HepG2 (cell line): ENCODE results near the gene CHCHD6.

Experiments
- BCL6 ChIP-seq: IDR thresholded peaks from 2 replicates; pipeline ENCODE4 v1.6.1; 2016; ENCODE audit warnings: missing genetic modification reagents, missing compliant biosample characterization
- CEBPG ChIP-seq: IDR thresholded peaks from 2 replicates; pipeline ENCODE4 v1.6.1; 2016
- JUN ChIP-seq: sonication (generic); formaldehyde crosslinking; IDR thresholded peaks from 2 replicates; pipeline ENCODE4 v1.4.0; 2020; ENCODE audit warnings: mild to moderate bottlenecking, missing genetic modification reagents
- JUNB ChIP-seq: sonication (generic); formaldehyde crosslinking; IDR thresholded peaks from 2 replicates; pipeline ENCODE4 v1.8.0; 2022; ENCODE audit warnings: missing genetic modification reagents, mild to moderate bottlenecking, borderline replicate concordance
- KDM1A ChIP-seq: IDR thresholded peaks from 2 replicates; pipeline ENCODE4 v1.6.1; 2016; ENCODE audit warnings: missing compliant biosample characterization
- MAFF ChIP-seq: IDR thresholded peaks from 2 replicates; pipeline ENCODE4 v1.6.1; 2011; ENCODE audit warnings: low read depth, low read length, improper control_type of control experiment
- POLR2A ChIP-seq, 2 experiments: IDR thresholded peaks; 2 replicates each; pipeline ENCODE4 v1.6.1; 2011; ENCODE audit warnings: low read depth in 2 of 2, low read length in 2 of 2, mild to moderate bottlenecking in 1 of 2, moderate library complexity in 1 of 2; ENCODE audit not compliant: insufficient read depth in 1 of 2
- ZNF547 ChIP-seq: sonication (generic); formaldehyde crosslinking; IDR thresholded peaks from 2 replicates; pipeline ENCODE4 v1.5.1; 2020; ENCODE audit warnings: mild to moderate bottlenecking, missing genetic modification reagents
- TF ChIP-seq, protein P1 (sequence below): sonication (generic); formaldehyde crosslinking; IDR thresholded peaks from 2 replicates; pipeline ENCODE4 v1.5.0; 2020; ENCODE audit warnings: mild to moderate bottlenecking, missing genetic modification reagents, moderate library complexity
- TF ChIP-seq, protein P2 (sequence below): sonication (generic); formaldehyde crosslinking; IDR thresholded peaks from one replicate; pipeline ENCODE4 v1.5.1; 2020; ENCODE audit warnings: mild to moderate bottlenecking, missing genetic modification reagents; ENCODE audit errors: not compliant biosample characterization
- TF ChIP-seq, protein P3 (sequence below): fragments of 450-650 bp; IDR thresholded peaks from 2 replicates; pipeline ENCODE4 v1.6.1; 2017; ENCODE audit warnings: mild to moderate bottlenecking
- TF ChIP-seq, protein P4 (sequence below): sonication (generic); formaldehyde crosslinking; IDR thresholded peaks from 2 replicates; pipeline ENCODE4 v1.9.0; 2021; ENCODE audit warnings: missing genetic modification reagents, mild to moderate bottlenecking, borderline replicate concordance

DNA sequence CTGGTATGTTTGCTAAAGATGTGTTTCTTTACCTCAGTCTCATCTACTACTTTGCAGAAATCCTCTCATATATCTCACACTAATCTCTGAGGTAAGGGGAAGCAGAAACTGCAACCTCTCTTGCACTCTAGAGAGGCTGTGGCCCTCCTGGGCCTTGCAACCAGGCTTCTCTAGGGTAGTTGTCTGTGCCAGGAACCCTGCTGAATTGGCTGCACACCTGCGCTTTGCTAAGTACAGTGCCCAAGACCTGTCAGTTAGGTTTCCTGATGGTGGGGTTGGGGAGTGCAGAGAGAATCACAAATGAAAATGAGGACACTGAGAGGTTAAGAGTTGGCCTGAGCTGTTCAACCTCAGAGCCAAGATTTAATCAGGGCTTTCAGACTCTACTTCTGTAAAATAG is 161.7 kb downstream of the CHCHD6 start:
- TF ChIP-seq KDM1A (CRISPR knock-in tag) = no peak
- TF ChIP-seq, protein P1, sequence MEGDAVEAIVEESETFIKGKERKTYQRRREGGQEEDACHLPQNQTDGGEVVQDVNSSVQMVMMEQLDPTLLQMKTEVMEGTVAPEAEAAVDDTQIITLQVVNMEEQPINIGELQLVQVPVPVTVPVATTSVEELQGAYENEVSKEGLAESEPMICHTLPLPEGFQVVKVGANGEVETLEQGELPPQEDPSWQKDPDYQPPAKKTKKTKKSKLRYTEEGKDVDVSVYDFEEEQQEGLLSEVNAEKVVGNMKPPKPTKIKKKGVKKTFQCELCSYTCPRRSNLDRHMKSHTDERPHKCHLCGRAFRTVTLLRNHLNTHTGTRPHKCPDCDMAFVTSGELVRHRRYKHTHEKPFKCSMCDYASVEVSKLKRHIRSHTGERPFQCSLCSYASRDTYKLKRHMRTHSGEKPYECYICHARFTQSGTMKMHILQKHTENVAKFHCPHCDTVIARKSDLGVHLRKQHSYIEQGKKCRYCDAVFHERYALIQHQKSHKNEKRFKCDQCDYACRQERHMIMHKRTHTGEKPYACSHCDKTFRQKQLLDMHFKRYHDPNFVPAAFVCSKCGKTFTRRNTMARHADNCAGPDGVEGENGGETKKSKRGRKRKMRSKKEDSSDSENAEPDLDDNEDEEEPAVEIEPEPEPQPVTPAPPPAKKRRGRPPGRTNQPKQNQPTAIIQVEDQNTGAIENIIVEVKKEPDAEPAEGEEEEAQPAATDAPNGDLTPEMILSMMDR = no peak
- TF ChIP-seq, protein P2, sequence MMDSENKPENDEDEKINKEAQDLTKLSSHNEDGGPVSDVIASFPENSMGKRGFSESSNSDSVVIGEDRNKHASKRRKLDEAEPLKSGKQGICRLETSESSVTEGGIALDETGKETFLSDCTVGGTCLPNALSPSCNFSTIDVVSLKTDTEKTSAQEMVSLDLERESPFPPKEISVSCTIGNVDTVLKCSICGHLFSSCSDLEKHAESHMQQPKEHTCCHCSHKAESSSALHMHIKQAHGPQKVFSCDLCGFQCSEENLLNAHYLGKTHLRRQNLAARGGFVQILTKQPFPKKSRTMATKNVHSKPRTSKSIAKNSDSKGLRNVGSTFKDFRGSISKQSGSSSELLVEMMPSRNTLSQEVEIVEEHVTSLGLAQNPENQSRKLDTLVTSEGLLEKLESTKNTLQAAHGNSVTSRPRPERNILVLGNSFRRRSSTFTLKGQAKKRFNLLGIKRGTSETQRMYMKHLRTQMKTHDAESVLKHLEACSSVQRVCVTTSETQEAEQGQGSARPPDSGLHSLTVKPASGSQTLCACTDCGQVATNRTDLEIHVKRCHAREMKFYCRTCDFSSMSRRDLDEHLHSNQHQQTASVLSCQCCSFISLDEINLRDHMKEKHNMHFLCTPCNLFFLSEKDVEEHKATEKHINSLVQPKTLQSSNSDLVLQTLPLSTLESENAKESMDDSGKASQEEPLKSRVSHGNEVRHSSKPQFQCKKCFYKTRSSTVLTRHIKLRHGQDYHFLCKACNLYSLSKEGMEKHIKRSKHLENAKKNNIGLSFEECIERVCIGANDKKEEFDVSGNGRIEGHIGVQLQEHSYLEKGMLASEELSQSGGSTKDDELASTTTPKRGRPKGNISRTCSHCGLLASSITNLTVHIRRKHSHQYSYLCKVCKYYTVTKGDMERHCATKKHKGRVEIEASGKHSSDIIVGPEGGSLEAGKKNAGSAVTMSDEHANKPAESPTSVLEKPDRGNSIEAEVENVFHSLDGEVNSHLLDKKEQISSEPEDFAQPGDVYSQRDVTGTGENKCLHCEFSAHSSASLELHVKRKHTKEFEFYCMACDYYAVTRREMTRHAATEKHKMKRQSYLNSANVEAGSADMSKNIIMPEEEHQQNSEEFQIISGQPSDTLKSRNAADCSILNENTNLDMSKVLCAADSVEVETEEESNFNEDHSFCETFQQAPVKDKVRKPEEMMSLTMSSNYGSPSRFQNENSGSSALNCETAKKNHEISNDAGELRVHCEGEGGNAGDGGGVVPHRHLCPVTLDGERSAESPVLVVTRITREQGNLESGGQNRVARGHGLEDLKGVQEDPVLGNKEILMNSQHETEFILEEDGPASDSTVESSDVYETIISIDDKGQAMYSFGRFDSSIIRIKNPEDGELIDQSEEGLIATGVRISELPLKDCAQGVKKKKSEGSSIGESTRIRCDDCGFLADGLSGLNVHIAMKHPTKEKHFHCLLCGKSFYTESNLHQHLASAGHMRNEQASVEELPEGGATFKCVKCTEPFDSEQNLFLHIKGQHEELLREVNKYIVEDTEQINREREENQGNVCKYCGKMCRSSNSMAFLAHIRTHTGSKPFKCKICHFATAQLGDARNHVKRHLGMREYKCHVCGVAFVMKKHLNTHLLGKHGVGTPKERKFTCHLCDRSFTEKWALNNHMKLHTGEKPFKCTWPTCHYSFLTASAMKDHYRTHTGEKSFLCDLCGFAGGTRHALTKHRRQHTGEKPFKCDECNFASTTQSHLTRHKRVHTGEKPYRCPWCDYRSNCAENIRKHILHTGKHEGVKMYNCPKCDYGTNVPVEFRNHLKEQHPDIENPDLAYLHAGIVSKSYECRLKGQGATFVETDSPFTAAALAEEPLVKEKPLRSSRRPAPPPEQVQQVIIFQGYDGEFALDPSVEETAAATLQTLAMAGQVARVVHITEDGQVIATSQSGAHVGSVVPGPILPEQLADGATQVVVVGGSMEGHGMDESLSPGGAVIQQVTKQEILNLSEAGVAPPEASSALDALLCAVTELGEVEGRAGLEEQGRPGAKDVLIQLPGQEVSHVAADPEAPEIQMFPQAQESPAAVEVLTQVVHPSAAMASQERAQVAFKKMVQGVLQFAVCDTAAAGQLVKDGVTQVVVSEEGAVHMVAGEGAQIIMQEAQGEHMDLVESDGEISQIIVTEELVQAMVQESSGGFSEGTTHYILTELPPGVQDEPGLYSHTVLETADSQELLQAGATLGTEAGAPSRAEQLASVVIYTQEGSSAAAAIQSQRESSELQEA (CRISPR knock-in tag) = no peak
- TF ChIP-seq MAFF = no peak
- TF ChIP-seq JUN (CRISPR knock-in tag) = no peak
- no peak for TF ChIP-seq BCL6 (CRISPR knock-in tag)
- no peak for TF ChIP-seq POLR2A (IDR thresholded peaks at IDR 0.05; ENCODE audit: insufficient read depth in 1 of 2, low read depth in 2 of 2, low read length in 2 of 2)
- TF ChIP-seq ZNF547 (CRISPR knock-in tag) = no peak
- TF ChIP-seq, protein P3, sequence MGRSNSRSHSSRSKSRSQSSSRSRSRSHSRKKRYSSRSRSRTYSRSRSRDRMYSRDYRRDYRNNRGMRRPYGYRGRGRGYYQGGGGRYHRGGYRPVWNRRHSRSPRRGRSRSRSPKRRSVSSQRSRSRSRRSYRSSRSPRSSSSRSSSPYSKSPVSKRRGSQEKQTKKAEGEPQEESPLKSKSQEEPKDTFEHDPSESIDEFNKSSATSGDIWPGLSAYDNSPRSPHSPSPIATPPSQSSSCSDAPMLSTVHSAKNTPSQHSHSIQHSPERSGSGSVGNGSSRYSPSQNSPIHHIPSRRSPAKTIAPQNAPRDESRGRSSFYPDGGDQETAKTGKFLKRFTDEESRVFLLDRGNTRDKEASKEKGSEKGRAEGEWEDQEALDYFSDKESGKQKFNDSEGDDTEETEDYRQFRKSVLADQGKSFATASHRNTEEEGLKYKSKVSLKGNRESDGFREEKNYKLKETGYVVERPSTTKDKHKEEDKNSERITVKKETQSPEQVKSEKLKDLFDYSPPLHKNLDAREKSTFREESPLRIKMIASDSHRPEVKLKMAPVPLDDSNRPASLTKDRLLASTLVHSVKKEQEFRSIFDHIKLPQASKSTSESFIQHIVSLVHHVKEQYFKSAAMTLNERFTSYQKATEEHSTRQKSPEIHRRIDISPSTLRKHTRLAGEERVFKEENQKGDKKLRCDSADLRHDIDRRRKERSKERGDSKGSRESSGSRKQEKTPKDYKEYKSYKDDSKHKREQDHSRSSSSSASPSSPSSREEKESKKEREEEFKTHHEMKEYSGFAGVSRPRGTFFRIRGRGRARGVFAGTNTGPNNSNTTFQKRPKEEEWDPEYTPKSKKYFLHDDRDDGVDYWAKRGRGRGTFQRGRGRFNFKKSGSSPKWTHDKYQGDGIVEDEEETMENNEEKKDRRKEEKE = no peak
- TF ChIP-seq JUNB (CRISPR knock-in tag) = no peak
- TF ChIP-seq, protein P4, sequence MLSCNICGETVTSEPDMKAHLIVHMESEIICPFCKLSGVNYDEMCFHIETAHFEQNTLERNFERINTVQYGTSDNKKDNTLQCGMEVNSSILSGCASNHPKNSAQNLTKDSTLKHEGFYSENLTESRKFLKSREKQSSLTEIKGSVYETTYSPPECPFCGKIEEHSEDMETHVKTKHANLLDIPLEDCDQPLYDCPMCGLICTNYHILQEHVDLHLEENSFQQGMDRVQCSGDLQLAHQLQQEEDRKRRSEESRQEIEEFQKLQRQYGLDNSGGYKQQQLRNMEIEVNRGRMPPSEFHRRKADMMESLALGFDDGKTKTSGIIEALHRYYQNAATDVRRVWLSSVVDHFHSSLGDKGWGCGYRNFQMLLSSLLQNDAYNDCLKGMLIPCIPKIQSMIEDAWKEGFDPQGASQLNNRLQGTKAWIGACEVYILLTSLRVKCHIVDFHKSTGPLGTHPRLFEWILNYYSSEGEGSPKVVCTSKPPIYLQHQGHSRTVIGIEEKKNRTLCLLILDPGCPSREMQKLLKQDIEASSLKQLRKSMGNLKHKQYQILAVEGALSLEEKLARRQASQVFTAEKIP (CRISPR knock-in tag) = no peak
- TF ChIP-seq CEBPG = no peak
